Skeletal muscle satellite cell (primary cell): ENCODE data around the gene TNC. TPM values are rescaled to one million over a fixed set of nuclear protein-coding genes. Genes with fewer than 3 reads are reported as not detected.

Source experiments
- H3K27me3 ChIP-seq: 2 replicates; pipeline ENCODE4 v1.7.0; 2013; ENCODE audit warnings: low read length; ENCODE audit not compliant: control insufficient read depth, insufficient read depth
- H3K36me3 ChIP-seq: 2 replicates; pipeline ENCODE4 v1.7.0; 2013; ENCODE audit warnings: mild to moderate bottlenecking, control low read depth, low read length; ENCODE audit not compliant: insufficient read depth
- H3K4me1 ChIP-seq: 2 replicates; pipeline ENCODE4 v1.7.0; 2013; ENCODE audit warnings: low read length; ENCODE audit not compliant: control insufficient read depth, insufficient read depth
- H3K4me2 ChIP-seq: 2 replicates; pipeline ENCODE4 v1.7.0; 2013; ENCODE audit warnings: mild to moderate bottlenecking, low read length
- H3K4me3 ChIP-seq: 2 replicates; pipeline ENCODE4 v1.7.0; 2013; ENCODE audit warnings: low read length
- H3K9ac ChIP-seq: 2 replicates; pipeline ENCODE4 v1.7.0; 2013; ENCODE audit warnings: mild to moderate bottlenecking, low read depth, low read length, moderate library complexity
- H3K9me3 ChIP-seq: replicated peaks from 2 replicates; pipeline ENCODE4 v1.7.0; 2013; ENCODE audit warnings: mild to moderate bottlenecking, control low read depth, low read length
- total RNA-seq: library from RNA; depleted of rRNA; stranded (reverse); fragments of >200 nt; gene quantifications from 2 replicates; pipeline ENCODE4 v1.2.3, GENCODE V29; 2012; rRNA removed

The TNC gene
- total RNA-seq: 43.3 and 98.3 TPM in 2 replicates

DNA sequence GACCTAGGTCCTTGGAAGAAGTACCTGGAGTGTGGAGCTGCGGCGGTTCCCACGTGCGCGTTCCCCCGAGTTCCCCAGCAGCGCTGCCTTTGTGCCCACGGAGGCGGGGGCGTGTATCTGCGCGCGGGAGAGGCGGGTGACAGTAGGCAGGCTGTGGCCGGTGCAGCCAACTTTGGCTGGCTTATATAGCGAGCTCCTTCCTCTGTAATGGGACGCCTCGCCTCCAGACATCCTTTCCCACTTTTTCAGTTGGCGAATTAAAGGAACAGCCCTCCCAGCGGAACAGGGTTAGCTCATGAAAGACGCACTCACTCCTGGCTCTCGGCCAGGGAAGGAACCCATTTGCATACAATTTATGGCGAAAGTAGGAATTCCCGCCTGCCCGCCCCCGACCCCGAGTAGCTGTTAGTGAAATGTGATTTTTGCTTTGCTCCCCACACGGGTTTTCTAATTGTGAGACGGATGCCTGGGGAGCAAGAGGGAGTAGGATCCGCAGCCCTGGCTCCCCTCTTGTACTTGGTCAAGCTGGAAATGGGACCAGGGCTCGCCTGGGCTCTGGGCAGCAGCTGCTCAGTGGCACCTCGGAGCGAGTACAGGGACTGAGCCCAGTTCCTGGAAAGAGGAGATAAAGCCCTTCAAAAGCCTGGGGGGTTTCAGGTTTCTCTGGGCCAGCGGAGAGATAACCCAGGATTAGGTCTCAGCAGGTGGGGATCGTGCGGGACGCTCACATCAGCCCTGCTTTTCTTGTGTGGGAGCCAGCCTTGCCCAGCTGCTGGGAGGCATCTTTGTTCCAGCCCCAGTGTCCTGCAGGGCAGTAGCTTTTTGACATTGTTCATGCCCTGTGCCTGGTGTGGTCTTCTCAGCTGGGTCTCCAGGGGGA lies at the start of gene TNC:
TNC (minus strand) TSS at position 159 of the 880 bp plus-strand sequence. CDS start 27,139 bp downstream, outside the sequence.
- H3K9ac ChIP-seq: peak within 1 kb of the TSS; percentile 79
- H3K27me3 ChIP-seq: no peaks in the 10 kb centered on the region
- H3K4me2 ChIP-seq: peak within 1 kb of the TSS; percentile 95
- H3K36me3 ChIP-seq: no peaks in the 10 kb centered on the region
- peak within 1 kb of the TSS; percentile 71 for H3K4me3 ChIP-seq
- no peaks in the 10 kb centered on the region for H3K9me3 ChIP-seq
- peaks cover 47% of the 10 kb centered on the region for H3K4me1 ChIP-seq

DNA sequence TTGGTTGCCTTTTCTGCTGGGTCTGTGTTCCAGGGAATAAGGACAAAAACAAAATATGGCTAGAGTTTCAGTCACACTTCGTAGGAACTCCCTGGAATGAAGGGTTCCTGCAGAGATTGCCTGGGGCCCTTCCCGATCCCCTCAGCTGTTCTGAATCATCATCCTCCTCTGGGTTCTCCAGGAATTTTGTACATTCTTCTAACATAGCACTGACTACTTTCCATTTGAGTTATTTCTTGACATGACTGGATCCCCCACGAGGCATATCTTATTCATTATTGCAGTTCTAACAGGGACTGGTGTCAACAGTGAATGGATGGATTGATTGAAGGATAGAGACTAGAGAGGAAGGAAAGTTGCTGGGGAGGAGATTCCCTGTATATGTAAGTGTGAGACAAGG lies 49.2 kb upstream of the TNC start:
- Histone ChIP-seq H3K27me3 (no peaks in the 10 kb centered on the region), H3K4me2 (no peak overlapping the region), H3K4me3 (no peak overlapping the region), H3K9me3 (no peaks in the 10 kb centered on the region), H3K9ac (no peak overlapping the region), H3K36me3 (no peaks in the 10 kb centered on the region), H3K4me1 (peaks cover 25% of the 10 kb centered on the region)

GRCh38 chr9:115165233-115165632 lies 47.3 kb upstream of the TNC start:
- Histone ChIP-seq H3K4me3 (no peak overlapping the region), H3K4me1 (peaks cover 17% of the 10 kb centered on the region), H3K27me3 (no peaks in the 10 kb centered on the region), H3K4me2 (no peak overlapping the region), H3K36me3 (no peaks in the 10 kb centered on the region), H3K9me3 (no peaks in the 10 kb centered on the region), H3K9ac (no peak overlapping the region)

DNA sequence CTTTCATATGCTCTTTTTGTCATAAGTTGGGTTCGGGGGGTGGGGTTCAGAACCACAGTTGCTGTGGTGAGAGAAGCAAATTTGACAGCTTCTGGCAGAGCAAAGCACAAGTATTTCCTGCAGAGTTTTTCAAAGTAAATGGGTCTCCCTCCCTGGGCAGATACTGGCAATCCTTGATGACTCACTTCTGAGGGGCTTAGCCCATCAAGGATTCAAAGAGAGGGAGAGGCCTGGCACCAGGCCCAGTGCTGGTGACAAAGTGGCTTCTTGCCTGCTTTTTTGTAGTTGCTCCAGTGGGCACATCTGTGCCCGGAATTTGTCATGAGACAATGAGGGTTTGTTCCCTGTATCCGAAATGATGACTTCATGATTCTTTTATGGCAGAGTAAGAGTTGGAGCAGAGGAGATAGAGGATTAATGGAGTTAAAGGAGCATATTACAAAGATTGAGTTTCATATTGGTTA lies 46.6 kb upstream of the TNC start:
- Histone ChIP-seq H3K36me3 (no peaks in the 10 kb centered on the region), H3K9ac (no peak overlapping the region), H3K9me3 (no peaks in the 10 kb centered on the region), H3K4me1 (peaks cover 17% of the 10 kb centered on the region), H3K4me2 (peak overlapping the region; percentile 24), H3K4me3 (no peak overlapping the region), H3K27me3 (no peaks in the 10 kb centered on the region)

DNA sequence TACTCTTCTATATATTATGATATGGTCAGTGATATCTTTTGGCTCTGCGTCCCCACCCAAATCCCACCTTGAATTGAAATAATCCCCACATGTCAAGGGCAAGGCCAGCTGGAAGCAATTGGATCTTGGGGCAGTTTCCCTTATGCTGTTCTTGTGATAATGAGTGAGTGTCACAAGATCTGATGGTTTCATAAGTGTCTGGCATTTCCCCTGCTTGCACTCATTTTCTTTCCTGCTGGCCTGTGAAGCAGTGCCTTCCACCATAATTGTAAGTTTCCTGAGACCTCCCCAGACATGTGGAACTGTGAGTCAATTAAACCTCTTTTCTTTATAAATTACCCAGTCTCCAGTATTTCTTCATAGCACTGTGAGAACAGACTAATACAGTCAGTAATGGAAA lies 45.0 kb upstream of the TNC start:
- Histone ChIP-seq H3K9me3 (no peaks in the 10 kb centered on the region), H3K4me1 (peaks cover 27% of the 10 kb centered on the region), H3K4me2 (no peak overlapping the region), H3K9ac (no peak overlapping the region), H3K27me3 (no peaks in the 10 kb centered on the region), H3K4me3 (no peak overlapping the region), H3K36me3 (no peaks in the 10 kb centered on the region)

- Histone ChIP-seq H3K9me3 (no peaks in the 10 kb centered on the region), H3K4me3 (no peak overlapping the region), H3K36me3 (no peaks in the 10 kb centered on the region), H3K9ac (no peak overlapping the region), H3K27me3 (no peaks in the 10 kb centered on the region), H3K4me2 (no peak overlapping the region), H3K4me1 (peaks cover 32% of the 10 kb centered on the region)
These were observed 43.5 kb upstream of the TNC start for GRCh38 chr9:115161446-115161845.

DNA sequence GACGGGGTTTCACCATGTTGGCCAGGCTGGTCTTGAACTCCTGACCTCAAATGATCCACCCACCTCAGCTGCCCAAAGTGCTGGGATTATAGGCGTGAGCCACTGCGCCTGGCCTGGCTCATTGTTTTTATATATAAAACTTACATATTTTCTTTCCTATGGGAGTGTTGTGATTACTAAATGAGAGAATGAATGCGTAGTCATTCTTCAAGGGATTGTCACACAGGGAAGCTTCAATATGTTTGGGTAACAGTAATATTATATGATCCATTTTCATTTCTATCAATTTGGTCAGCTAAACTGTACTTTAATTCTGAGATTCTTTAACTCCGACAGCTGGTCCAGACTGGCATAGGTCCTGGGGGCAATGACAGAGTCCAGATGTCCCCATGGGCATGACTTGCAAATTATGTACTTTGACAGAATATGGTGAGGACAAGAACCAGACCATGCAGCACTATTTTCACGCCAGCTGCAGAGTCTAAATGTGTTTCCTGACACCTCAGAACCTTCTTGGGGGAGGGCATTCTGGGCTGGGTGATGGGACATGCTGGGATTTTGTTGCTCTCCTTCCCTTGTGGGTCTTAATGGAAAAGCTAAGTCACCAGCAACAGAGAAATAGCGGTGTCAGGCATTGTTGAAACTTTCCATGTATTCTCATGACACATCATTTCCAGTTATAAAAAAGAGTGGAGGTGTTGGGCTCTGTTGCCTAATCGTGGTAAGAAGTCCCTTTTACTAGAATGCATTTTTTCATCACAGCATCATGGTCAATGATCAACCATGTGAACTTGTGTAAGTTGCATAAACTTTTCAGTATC lies 40.9 kb upstream of the TNC start:
- H3K27me3 ChIP-seq: no peaks in the 10 kb centered on the region

GRCh38 chr9:115157245-115157674 lies 39.3 kb upstream of the TNC start:
- no peaks in the 10 kb centered on the region for H3K27me3 ChIP-seq
- H3K4me2 ChIP-seq: peak overlapping the region; percentile 53
- H3K9me3 ChIP-seq: no peaks in the 10 kb centered on the region
- H3K4me3 ChIP-seq: peak overlapping the region; percentile 2
- H3K9ac ChIP-seq: peak overlapping the region; percentile 51
- peaks cover 25% of the 10 kb centered on the region for H3K4me1 ChIP-seq
- no peaks in the 10 kb centered on the region for H3K36me3 ChIP-seq

More for the DNA sequence above, 40.9 kb upstream of the TNC start:
- Histone ChIP-seq H3K4me3 (no peak overlapping the region), H3K9ac (no peak overlapping the region), H3K36me3 (no peaks in the 10 kb centered on the region), H3K4me1 (peaks cover 25% of the 10 kb centered on the region), H3K4me2 (peak overlapping the region; percentile 23), H3K9me3 (no peaks in the 10 kb centered on the region)

DNA sequence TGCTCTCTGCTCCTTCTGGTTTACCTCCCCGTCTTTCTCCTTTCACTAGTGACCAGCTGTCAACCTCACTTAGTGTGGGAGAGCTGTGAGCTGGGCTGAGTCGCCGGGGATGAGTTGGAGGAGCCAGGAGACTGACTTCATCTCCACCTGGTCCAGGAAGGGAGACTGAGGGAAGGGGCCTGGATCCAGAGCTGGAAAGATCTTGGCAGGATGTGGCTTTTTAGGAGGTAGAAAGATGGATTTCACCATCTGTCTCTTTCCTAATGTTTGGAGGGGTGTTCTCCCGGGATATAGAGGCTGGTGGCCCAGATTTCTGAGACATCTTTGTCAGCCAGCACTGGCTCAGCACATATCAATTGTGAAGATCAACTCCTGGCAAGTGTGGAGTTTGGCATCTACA lies 37.1 kb upstream of the TNC start:
- Histone ChIP-seq H3K36me3 (no peaks in the 10 kb centered on the region), H3K4me1 (peaks cover 25% of the 10 kb centered on the region), H3K4me3 (no peak overlapping the region), H3K9ac (no peak overlapping the region), H3K9me3 (no peaks in the 10 kb centered on the region), H3K27me3 (no peaks in the 10 kb centered on the region), H3K4me2 (no peak overlapping the region)

DNA sequence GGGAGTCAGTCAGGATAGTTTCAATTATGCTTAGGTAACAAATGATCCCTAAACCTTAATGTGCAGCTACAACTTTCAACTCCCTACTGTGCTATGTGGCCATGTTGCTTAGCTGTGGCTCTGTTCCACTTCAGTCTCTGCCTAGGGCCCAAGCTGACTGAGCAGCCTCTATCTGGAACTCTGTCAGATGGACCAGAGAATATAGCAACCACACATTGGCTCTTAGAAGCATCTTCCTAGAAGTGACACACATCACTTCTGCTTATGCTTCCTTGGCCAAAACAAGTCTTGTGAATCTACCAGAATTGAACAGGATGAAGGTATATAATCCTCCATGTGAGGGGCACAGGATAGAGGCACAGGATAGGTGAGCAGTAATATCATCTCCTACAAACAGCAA lies 36.7 kb upstream of the TNC start:
- H3K36me3 ChIP-seq: no peaks in the 10 kb centered on the region
- no peaks in the 10 kb centered on the region for H3K27me3 ChIP-seq
- H3K4me2 ChIP-seq: no peak overlapping the region
- no peak overlapping the region for H3K4me3 ChIP-seq
- peaks cover 25% of the 10 kb centered on the region for H3K4me1 ChIP-seq
- H3K9ac ChIP-seq: no peak overlapping the region
- H3K9me3 ChIP-seq: no peaks in the 10 kb centered on the region

DNA sequence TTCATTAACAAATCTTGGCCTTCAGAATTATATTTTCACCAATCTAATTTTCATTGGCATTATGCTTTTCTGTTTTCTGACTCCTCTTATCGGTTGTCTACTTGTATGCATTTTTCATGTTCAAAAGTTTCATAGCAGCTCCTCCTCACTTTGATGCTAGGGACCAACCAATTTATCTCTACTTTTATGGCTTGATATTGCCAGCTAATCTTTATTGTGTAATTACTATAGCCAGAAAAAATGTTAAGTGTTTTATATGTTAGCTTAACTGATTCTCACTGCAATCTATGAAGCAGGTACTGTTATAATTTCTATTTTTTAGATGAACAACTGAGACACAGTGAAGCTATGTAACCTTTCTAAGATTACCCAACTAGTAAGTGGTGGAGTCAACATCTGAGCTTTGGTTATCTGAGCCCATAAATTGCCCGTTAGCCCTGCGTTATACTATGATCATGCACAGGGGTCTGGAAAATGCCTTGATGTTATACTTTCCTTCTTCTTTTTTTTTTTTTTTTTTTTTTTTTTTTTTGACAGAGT lies 34.4 kb upstream of the TNC start:
- Histone ChIP-seq H3K4me2 (no peak overlapping the region), H3K36me3 (no peaks in the 10 kb centered on the region), H3K9ac (no peak overlapping the region), H3K9me3 (no peaks in the 10 kb centered on the region), H3K4me3 (no peak overlapping the region), H3K4me1 (peaks cover 14% of the 10 kb centered on the region), H3K27me3 (no peaks in the 10 kb centered on the region)
